ENCODE data around the gene MCOLN1. TPM values are rescaled to one million over a fixed set of nuclear protein-coding genes. Genes with fewer than 3 reads are reported as not detected.
A peak's percentile ranks its signal among the peaks of the same experiment; 100 is the strongest.

The MCOLN1 gene
- total RNA-seq = 24.4 and 26.7 TPM in 2 replicates
- long read RNA-seq, partial matches to known transcripts = 0 of 1 reads
- long read RNA-seq, other reads (novel, unspliced or antisense) = 1 of 1 reads

- Mint-ChIP-seq H3K4me3 (peak within 1 kb of the TSS; percentile 90), H3K9me3 (no peaks in the 10 kb centered on the region), H3K4me1 (peaks cover 22% of the 10 kb centered on the region), H3K27me3 (ENCODE audit: low read depth) (peaks cover 5% of the 10 kb centered on the region), H3K36me3 (ENCODE audit: low read depth) (peaks cover 4% of the 10 kb centered on the region), H3K27ac (ENCODE audit: unreplicated experiment) (peak within 1 kb of the TSS; percentile 27)
- TF ChIP-seq, protein P1, sequence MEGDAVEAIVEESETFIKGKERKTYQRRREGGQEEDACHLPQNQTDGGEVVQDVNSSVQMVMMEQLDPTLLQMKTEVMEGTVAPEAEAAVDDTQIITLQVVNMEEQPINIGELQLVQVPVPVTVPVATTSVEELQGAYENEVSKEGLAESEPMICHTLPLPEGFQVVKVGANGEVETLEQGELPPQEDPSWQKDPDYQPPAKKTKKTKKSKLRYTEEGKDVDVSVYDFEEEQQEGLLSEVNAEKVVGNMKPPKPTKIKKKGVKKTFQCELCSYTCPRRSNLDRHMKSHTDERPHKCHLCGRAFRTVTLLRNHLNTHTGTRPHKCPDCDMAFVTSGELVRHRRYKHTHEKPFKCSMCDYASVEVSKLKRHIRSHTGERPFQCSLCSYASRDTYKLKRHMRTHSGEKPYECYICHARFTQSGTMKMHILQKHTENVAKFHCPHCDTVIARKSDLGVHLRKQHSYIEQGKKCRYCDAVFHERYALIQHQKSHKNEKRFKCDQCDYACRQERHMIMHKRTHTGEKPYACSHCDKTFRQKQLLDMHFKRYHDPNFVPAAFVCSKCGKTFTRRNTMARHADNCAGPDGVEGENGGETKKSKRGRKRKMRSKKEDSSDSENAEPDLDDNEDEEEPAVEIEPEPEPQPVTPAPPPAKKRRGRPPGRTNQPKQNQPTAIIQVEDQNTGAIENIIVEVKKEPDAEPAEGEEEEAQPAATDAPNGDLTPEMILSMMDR (conservative IDR thresholded peaks at IDR 0.05) = no peak
- peak; percentile 100 for DNase-seq (ENCODE audit: low read depth, low spot score)
These were observed at the start of gene MCOLN1 for GRCh38 chr19:7522072-7522922. TSS of gene MCOLN1 (plus strand) at chr19:7522624. CDS start at chr19:7522751, 127 bp downstream.

DNA sequence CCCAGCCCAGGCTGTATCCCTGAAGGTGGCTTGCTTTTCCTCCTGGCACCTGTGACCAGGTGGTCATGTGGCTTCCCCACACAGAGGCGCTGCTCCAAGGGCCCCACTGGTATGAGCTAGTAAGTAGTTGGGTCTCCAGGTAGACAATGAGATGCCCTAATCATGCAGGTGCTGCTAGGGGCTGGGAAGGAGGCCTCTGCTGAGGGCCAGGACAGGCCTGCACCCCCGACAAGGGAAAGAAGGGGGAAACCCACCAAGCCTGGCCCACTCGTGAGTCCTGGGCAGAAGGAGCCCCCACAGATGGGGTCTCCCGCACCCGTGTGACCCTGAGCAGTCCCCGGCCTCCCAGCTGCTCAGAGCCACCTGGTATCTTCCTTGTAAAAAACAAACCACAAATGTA, 46.8 kb upstream of the MCOLN1 start:
- no peaks in the 10 kb centered on the region for H3K36me3 Mint-ChIP-seq (ENCODE audit: low read depth)
- no peak overlapping the region for H3K4me3 Mint-ChIP-seq
- no peaks in the 10 kb centered on the region for H3K27me3 Mint-ChIP-seq (ENCODE audit: low read depth)
- TF ChIP-seq, protein P1 (conservative IDR thresholded peaks at IDR 0.05) = no peak
- no peak overlapping the region for H3K27ac Mint-ChIP-seq (ENCODE audit: unreplicated experiment)
- DNase-seq (ENCODE audit: low read depth, low spot score) = no peak
- H3K9me3 Mint-ChIP-seq = no peaks in the 10 kb centered on the region
- H3K4me1 Mint-ChIP-seq = peaks cover 13% of the 10 kb centered on the region

- Mint-ChIP-seq H3K36me3 (ENCODE audit: low read depth) (no peaks in the 10 kb centered on the region), H3K4me1 (peaks cover 15% of the 10 kb centered on the region), H3K9me3 (no peaks in the 10 kb centered on the region), H3K27ac (ENCODE audit: unreplicated experiment) (no peak overlapping the region), H3K27me3 (ENCODE audit: low read depth) (no peaks in the 10 kb centered on the region), H3K4me3 (no peak overlapping the region)
- DNase-seq (ENCODE audit: low read depth, low spot score) = no peak
- TF ChIP-seq, protein P1 (conservative IDR thresholded peaks at IDR 0.05) = no peak
These were observed 46.2 kb upstream of the MCOLN1 start for GRCh38 chr19:7476241-7476640.

GRCh38 chr19:7476777-7477494, 45.5 kb upstream of the MCOLN1 start:
- H3K9me3 Mint-ChIP-seq = no peaks in the 10 kb centered on the region
- peaks cover 15% of the 10 kb centered on the region for H3K4me1 Mint-ChIP-seq
- no peaks in the 10 kb centered on the region for H3K27me3 Mint-ChIP-seq (ENCODE audit: low read depth)
- TF ChIP-seq, protein P1 (conservative IDR thresholded peaks at IDR 0.05) = no peak
- no peaks in the 10 kb centered on the region for H3K36me3 Mint-ChIP-seq (ENCODE audit: low read depth)
- no peak overlapping the region for H3K4me3 Mint-ChIP-seq
- no peak overlapping the region for H3K27ac Mint-ChIP-seq (ENCODE audit: unreplicated experiment)
- DNase-seq (ENCODE audit: low read depth, low spot score) = no peak

GRCh38 chr19:7477758-7478157, 44.7 kb upstream of the MCOLN1 start:
- H3K36me3 Mint-ChIP-seq (ENCODE audit: low read depth) = no peaks in the 10 kb centered on the region
- peaks cover 15% of the 10 kb centered on the region for H3K4me1 Mint-ChIP-seq
- no peaks in the 10 kb centered on the region for H3K27me3 Mint-ChIP-seq (ENCODE audit: low read depth)
- no peak for DNase-seq (ENCODE audit: low read depth, low spot score)
- H3K4me3 Mint-ChIP-seq = no peak overlapping the region
- TF ChIP-seq, protein P1 (conservative IDR thresholded peaks at IDR 0.05) = no peak
- no peaks in the 10 kb centered on the region for H3K9me3 Mint-ChIP-seq
- H3K27ac Mint-ChIP-seq (ENCODE audit: unreplicated experiment) = no peak overlapping the region

Measured in neural crest cell (in vitro differentiated cells).